Myocyte (in vitro differentiated cells): ENCODE data around the gene F11R. TPM values are rescaled to one million over a fixed set of nuclear protein-coding genes. Genes with fewer than 3 reads are reported as not detected.
"Not testable (repeated sequence)": the region's sequence is repeated elsewhere in the genome, so short reads cannot be mapped to it uniquely, and the experiment has no call there.

ENCODE experiments used
- DNase-seq: peaks from one replicate; pipeline ENCODE4 v3.0.0-alpha.2; 2012; ENCODE audit warnings: low read depth
- polyA plus RNA-seq: library from polyadenylated mRNA; unstranded; fragments of >200 nt; gene quantifications from one replicate; pipeline ENCODE4 v1.2.1, GENCODE V29; 2012; ENCODE audit warnings: missing spikeins
- total RNA-seq: library from RNA; depleted of rRNA; stranded (reverse); fragments of >200 nt; gene quantifications from 2 replicates; pipeline ENCODE4 v1.2.3, GENCODE V29; 2014

The F11R gene
- 3.2 and 10.4 TPM in 2 replicates for total RNA-seq
- polyA plus RNA-seq = 2.4 TPM

DNA sequence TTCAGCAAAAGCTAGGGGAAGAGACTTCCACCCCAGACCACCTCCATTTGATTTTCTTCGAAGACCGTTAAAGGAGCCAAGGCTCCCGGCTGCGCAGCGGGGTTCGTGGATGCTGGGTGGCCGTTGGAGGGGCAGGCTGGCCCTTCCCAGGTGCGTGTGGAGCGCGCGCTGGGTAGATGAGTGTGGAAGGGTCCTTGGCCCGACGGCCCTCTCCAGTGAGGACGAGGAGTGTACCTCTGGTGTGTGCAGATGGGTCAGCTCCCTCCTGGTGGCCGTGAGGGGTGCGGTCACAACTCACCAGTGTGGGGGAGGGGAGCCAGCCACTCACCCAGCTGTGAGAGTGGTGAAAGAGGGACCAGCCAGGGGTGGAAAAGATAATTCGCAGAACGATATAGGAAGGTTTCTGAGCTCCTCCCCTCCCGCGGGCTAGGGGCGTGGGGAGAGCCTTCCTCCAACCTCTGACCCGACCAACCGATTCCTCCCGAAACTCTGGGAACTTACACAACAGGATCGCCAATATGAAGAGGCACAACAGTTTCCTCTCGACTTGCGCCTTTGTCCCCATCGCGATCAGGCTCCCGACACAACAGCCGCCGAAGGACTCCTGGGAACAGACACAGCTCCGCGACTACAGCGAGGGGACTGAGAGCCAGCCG is at the start of gene F11R:
Gene F11R (minus strand): TSS at position 644 of the 656 bp plus-strand sequence. CDS start 79 bp downstream, at position 565.
- no peak for DNase-seq

- DNase-seq = no peak
Measured at GRCh38 chr1:161069731-161070270, 48.8 kb upstream of the F11R start, which contains the start of gene ARHGAP30. ARHGAP30 (minus strand) TSS chr1:161069891; CDS start chr1:161069624, 267 bp downstream.

DNA sequence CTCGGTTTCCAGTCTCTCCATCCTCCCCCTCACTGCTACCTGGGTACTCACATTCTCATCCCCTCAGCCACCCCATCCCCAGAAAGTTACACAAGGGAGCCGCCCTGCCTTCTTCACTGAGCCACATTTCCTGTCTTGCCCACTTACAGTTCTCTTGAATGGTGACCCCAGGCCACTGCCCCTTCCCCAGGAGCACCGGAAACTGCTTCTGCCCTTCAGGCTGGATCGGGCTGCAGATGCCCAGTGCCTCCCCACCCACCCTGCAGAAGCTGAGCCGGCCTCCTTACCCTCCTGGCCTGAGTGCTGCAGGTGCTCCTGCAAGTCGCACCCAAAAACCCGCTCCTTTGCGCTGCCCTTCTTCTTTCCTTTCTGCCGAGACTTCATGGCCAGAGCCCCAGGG is 48.3 kb upstream of the F11R start:
- no peak for DNase-seq

- no peak for DNase-seq
Measured at GRCh38 chr1:161068306-161069234, 47.6 kb upstream of the F11R start.

DNA sequence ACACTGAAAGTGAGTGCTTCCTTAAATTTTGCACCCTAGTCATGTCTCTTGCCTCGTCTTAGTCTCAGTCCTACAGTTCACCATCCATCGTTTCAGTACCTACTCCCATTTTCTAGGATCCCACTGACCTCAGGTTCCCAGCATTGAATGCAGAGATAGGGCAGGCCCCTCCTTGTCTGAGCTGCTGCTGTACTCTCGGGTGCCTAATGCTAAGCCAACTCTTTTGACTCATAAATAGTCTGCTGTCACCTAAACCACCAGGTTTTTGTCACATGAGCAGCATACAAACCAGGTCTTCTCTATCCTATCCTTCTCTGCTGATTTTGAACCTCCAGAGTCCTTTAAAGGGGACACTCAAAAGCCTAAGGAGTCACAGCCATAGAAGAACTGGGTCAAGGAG is 45.7 kb upstream of the F11R start:
- DNase-seq = no peak

DNA sequence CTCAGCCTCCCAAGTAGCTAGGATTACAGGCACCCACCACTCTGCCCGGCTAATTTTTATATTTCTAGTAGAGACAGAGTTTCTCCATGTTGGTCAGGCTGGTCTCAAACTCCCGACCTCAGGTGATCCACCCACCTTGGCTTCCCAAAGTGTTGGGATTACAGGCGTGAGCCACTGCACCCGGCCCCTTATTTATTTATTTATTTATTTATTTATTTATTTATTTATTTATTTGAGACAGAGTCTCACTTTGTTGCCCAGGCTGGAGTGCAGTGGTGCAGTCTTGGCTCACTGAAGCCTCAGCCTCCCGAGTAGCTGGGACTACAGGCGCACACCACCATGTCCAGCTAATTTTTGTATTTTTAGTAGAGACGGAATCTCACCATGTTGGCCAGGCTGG is 44.7 kb upstream of the F11R start:
- not testable (repeated sequence) for DNase-seq

DNA sequence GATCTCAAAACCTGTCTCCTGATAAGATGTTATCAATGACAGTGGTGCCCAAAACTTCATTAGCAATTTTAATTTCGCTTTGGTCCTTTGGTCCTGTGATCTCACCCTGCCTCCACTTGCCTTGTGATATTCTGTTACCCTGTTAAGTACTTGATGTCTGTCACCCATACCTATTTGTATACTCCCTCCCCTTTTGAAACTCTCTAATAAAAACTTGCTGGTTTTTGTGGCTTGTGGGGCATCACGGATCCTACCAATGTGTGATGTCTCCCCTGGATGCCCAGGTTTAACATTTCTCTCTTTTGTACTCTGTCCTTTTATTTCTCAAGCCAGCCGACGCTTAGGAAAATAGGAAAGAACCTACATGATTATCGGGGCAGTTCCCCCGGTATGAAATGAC is 43.0 kb upstream of the F11R start:
- DNase-seq = not testable (repeated sequence)

DNA sequence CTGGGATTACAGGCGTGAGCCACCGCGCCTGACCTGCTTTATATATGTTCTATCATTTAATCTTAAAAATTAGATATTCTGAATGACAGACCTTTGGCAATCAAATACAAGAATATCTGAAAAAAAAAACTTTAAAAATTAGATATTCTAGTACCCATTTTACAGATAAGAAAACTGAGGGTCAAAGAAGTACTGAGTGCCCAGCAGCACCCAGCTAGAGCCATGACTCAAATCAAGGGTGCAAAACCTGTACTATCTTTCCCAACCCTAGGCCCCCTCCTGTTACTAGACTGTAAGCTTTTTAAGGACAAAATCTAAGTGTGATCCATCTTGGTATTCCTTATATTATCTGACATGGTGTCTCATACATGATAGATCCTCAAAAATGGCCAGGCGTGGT is 40.5 kb upstream of the F11R start:
- no peak for DNase-seq

DNA sequence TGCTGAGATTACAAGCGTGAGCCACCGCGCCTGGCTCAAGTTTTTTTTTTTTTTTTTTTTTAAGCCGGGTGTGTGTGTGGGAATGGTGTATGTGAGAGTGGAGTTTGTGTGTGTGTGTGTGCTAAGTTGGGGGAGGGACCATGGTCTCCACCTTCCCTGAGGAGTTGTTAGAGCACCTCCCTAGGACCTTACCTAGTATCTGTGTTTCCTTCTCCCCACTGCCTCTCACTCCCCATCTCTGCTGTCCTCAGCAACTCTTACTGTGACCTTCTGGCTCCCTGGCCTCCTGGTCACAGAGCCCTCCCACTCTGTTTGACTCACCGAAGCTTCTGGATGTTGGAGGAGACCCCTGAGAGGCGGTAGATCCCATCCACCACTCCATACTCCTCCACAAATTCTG is 38.3 kb upstream of the F11R start:
- DNase-seq = no peak

GRCh38 chr1:161054805-161055204 is 33.9 kb upstream of the F11R start:
- DNase-seq = no peak

- DNase-seq = no peak
Measured at GRCh38 chr1:161054232-161054631, 33.3 kb upstream of the F11R start.

- DNase-seq = no peak
Measured at GRCh38 chr1:161052899-161053298, 31.9 kb upstream of the F11R start.

DNA sequence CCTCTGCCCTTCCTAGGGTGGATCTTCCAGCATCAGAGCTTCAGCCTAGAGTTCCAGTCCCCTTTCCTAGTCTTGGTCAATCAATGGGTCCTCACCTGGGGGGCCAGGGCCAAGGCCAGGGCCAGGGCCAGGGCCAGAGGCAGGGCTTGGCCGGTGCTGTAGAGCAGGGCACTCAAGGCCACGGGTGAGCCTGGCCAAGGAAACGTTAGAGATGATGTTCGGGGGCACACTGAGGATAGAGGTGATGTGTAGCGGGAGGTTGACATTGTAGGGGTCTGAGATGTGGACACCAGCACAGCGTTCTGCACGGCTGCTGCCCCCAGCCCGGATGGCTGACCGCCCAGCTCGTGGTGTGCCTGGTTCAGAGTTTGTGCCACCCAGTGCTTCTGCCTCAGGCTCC is 30.3 kb upstream of the F11R start:
- no peak for DNase-seq

DNA sequence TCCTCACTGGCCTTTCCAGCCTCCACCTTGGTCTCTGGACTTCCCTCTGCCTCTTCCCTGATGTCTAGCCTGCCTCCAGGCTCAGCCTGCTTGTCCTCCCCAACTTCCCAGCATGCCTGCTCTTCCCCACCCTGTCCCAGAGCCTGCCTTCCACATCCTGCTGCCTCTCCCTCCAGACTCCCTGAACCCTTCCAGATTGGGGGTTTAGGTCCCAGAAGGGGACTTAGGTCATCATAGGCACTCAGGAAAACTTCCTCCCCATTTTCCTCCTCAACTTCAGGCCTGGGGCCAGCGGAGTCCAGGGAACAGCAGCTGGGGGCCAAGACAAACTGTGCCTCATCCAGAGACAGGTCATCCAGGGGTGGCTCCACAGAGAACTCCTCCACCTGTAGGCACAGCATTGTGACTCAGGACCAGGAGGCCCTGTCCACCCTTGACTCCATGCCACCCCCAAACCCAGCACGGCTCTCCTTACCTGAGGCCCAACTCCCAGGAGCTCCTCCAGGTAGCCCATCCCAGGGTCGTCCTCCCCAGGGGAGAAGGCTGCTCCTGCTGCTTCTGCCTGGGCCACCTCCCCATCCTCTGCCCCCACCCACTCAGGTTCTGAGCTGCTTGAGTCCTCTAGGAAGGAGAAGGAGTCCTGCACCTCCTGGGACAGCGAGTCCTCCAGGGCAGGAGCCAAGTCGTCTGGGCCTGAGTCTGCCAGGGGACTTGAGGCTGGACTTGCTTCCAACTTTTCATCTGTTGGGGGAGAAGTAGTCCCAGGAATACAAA is 28.2 kb upstream of the F11R start:
- no peak for DNase-seq

- no peak for DNase-seq
Measured at GRCh38 chr1:161047436-161048420, 26.8 kb upstream of the F11R start.

DNA sequence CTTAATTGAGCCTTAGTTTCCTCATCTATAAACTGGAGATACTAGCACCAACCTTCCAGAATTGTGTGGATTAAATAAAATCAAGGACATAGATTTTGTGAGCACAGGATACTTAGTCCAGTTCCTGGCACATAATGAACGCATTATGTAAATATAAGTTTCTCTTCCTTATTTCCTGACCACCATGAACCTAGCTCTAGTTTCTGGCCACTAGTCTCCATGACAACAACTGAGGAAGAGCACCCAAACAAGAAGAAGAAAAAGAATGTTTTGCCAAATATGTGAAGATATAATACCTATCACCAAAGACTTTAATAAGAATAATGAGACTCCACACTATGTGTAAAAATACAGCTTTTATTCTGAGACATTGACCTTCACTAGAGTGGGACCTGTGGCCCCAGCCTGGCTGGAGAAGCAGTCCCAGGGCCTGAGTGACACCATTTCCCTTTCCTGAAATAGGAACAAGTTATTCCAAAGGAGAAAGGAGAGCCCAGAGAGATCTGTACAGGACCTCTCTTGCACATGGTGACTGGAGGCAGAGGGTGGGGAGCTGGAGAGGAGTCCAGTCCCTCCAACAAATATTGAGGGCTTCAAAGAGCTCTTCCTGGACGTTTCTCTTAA is 25.8 kb upstream of the F11R start:
- no peak for DNase-seq

GRCh38 chr1:161045736-161046604 is 25.0 kb upstream of the F11R start, which contains the start of gene USF1:
USF1 (minus strand) TSS chr1:161045977; CDS start chr1:161043275, 2,702 bp downstream.
- DNase-seq = peak; percentile 97
